Measurements from ENCODE around the gene GRID2. TPM values are rescaled to one million over a fixed set of nuclear protein-coding genes. Genes with fewer than 3 reads are reported as not detected.

Gene GRID2
- total and polyA plus RNA-seq, 9 of the 15 experiments (the other 6 are each of a cell fraction or from before 2014, with no cell fraction given), result 0.04 TPM; not detected in 7

DNA sequence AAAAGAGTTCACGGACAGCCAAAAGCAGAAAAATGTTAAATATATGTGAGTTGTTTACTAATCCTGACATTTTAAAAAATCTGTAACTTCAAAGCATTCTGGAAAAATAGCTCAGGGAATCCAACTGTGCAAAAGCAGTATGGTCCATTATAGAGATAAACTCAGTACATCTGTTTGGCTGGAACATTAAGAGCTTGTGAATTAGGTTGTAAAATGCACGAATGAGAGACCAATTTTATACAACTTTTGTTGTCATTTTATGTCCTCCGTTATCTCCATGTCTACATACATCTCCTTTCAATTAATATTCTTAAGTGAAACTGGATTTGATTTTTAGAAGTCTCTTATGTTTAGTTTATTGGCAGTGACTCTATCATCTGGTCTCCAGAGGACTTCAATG lies 1157.8 kb downstream of the GRID2 start:
- TF ChIP-seq, protein P1, sequence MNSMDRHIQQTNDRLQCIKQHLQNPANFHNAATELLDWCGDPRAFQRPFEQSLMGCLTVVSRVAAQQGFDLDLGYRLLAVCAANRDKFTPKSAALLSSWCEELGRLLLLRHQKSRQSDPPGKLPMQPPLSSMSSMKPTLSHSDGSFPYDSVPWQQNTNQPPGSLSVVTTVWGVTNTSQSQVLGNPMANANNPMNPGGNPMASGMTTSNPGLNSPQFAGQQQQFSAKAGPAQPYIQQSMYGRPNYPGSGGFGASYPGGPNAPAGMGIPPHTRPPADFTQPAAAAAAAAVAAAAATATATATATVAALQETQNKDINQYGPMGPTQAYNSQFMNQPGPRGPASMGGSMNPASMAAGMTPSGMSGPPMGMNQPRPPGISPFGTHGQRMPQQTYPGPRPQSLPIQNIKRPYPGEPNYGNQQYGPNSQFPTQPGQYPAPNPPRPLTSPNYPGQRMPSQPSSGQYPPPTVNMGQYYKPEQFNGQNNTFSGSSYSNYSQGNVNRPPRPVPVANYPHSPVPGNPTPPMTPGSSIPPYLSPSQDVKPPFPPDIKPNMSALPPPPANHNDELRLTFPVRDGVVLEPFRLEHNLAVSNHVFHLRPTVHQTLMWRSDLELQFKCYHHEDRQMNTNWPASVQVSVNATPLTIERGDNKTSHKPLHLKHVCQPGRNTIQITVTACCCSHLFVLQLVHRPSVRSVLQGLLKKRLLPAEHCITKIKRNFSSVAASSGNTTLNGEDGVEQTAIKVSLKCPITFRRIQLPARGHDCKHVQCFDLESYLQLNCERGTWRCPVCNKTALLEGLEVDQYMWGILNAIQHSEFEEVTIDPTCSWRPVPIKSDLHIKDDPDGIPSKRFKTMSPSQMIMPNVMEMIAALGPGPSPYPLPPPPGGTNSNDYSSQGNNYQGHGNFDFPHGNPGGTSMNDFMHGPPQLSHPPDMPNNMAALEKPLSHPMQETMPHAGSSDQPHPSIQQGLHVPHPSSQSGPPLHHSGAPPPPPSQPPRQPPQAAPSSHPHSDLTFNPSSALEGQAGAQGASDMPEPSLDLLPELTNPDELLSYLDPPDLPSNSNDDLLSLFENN (IDR thresholded peaks at IDR 0.05; ENCODE audit: low read depth in 2 of 2, low read length in 2 of 2), result no peak
- TF ChIP-seq, protein P2, sequence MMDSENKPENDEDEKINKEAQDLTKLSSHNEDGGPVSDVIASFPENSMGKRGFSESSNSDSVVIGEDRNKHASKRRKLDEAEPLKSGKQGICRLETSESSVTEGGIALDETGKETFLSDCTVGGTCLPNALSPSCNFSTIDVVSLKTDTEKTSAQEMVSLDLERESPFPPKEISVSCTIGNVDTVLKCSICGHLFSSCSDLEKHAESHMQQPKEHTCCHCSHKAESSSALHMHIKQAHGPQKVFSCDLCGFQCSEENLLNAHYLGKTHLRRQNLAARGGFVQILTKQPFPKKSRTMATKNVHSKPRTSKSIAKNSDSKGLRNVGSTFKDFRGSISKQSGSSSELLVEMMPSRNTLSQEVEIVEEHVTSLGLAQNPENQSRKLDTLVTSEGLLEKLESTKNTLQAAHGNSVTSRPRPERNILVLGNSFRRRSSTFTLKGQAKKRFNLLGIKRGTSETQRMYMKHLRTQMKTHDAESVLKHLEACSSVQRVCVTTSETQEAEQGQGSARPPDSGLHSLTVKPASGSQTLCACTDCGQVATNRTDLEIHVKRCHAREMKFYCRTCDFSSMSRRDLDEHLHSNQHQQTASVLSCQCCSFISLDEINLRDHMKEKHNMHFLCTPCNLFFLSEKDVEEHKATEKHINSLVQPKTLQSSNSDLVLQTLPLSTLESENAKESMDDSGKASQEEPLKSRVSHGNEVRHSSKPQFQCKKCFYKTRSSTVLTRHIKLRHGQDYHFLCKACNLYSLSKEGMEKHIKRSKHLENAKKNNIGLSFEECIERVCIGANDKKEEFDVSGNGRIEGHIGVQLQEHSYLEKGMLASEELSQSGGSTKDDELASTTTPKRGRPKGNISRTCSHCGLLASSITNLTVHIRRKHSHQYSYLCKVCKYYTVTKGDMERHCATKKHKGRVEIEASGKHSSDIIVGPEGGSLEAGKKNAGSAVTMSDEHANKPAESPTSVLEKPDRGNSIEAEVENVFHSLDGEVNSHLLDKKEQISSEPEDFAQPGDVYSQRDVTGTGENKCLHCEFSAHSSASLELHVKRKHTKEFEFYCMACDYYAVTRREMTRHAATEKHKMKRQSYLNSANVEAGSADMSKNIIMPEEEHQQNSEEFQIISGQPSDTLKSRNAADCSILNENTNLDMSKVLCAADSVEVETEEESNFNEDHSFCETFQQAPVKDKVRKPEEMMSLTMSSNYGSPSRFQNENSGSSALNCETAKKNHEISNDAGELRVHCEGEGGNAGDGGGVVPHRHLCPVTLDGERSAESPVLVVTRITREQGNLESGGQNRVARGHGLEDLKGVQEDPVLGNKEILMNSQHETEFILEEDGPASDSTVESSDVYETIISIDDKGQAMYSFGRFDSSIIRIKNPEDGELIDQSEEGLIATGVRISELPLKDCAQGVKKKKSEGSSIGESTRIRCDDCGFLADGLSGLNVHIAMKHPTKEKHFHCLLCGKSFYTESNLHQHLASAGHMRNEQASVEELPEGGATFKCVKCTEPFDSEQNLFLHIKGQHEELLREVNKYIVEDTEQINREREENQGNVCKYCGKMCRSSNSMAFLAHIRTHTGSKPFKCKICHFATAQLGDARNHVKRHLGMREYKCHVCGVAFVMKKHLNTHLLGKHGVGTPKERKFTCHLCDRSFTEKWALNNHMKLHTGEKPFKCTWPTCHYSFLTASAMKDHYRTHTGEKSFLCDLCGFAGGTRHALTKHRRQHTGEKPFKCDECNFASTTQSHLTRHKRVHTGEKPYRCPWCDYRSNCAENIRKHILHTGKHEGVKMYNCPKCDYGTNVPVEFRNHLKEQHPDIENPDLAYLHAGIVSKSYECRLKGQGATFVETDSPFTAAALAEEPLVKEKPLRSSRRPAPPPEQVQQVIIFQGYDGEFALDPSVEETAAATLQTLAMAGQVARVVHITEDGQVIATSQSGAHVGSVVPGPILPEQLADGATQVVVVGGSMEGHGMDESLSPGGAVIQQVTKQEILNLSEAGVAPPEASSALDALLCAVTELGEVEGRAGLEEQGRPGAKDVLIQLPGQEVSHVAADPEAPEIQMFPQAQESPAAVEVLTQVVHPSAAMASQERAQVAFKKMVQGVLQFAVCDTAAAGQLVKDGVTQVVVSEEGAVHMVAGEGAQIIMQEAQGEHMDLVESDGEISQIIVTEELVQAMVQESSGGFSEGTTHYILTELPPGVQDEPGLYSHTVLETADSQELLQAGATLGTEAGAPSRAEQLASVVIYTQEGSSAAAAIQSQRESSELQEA (IDR thresholded peaks at IDR 0.05; ENCODE audit: low read depth), result no peak
- TF ChIP-seq NEUROD1 (IDR thresholded peaks at IDR 0.05; ENCODE audit: borderline replicate concordance, low read depth, low read length, partially characterized antibody) (no peak), POLR2G (IDR thresholded peaks at IDR 0.05; ENCODE audit: low read depth, low read length) (no peak), BRD9 (IDR thresholded peaks at IDR 0.05; ENCODE audit: low read depth, partially characterized antibody) (no peak), CREM (IDR thresholded peaks at IDR 0.05; ENCODE audit: low read depth) (no peak)
- POLR2A ChIA-PET, result no interaction called here

More for the DNA sequence above, 1157.8 kb downstream of the GRID2 start:
- DNase-seq (ENCODE audit: extremely low read depth in 1 of 4, low spot score in 3 of 4) (no peak), FAIRE-seq (no peak), ATAC-seq (no peak)
- no peak overlapping the region for H3K4me2 ChIP-seq (ENCODE audit: insufficient read depth, low read length)
- no peaks in the 10 kb centered on the region for H4K20me1 ChIP-seq (replicated peaks; ENCODE audit: control insufficient read depth, insufficient read depth, low read length)
- no peaks in the 10 kb centered on the region for H3K4me1 ChIP-seq (replicated peaks in 1 of 2; ENCODE audit: control insufficient read depth in 2 of 2, insufficient read depth in 2 of 2, low read length in 2 of 2)
- no peaks in the 10 kb centered on the region for H3K9me1 ChIP-seq (ENCODE audit: control insufficient read depth, insufficient read depth, low read length)
- no peak overlapping the region for H3K27ac ChIP-seq (ENCODE audit: extremely low read depth, low read depth, low read length)
- no peak overlapping the region for H3K9ac ChIP-seq (ENCODE audit: insufficient read depth in 1 of 2, low read depth in 2 of 2, low read length in 2 of 2)
- no peak overlapping the region for H2AFZ ChIP-seq (ENCODE audit: low read depth, low read length)
- no peaks in the 10 kb centered on the region for H3K27me3 ChIP-seq (ENCODE audit: control insufficient read depth in 2 of 2, insufficient read depth in 2 of 2, low read length in 2 of 2)
- no peaks in the 10 kb centered on the region for H3K36me3 ChIP-seq (ENCODE audit: control insufficient read depth, insufficient read depth, low read length)
- in situ Hi-C loops (cut with MboI) (no loop called here), intact Hi-C loops (cut with micrococcal nuclease) (no loop called here)
- CTCF ChIA-PET (ENCODE audit: low intra/inter-chr PET ratio), result no interaction called here
- no peaks in the 10 kb centered on the region for H3K79me2 ChIP-seq (ENCODE audit: control insufficient read depth, insufficient read depth, low read length)
- no TSS peak for BruUV-seq (replicated peaks)
- no peaks in the 10 kb centered on the region for H3K9me3 ChIP-seq (replicated peaks; ENCODE audit: control insufficient read depth, insufficient read depth, low read depth, low read length)
- H3K4me3 ChIP-seq, result no peak overlapping the region
- WGBS (ENCODE audit: insufficient coverage, low coverage, missing lambda C conversion rate), result 0% methylated on average over 3 of the region's 3 CpGs
